Smooth muscle cell (in vitro differentiated cells): ENCODE measurements around the gene TBC1D28. TPM values are rescaled to one million over a fixed set of nuclear protein-coding genes. Genes with fewer than 3 reads are reported as not detected.
A peak's percentile ranks its signal among the peaks of the same experiment; 100 is the strongest.
"Not testable (repeated sequence)": the region's sequence is repeated elsewhere in the genome, so short reads cannot be mapped to it uniquely, and the experiment has no call there.

Experiments
- DNase-seq: peaks from one replicate; lab custom pipeline; 2025; ENCODE audit not compliant: unreplicated experiment; lab: John Stamatoyannopoulos, UW
- H2AFZ ChIP-seq: fragments of 200-600 bp; sonication (generic); 2 replicates; pipeline ENCODE4 v1.6.0; 2016; ENCODE audit warnings: antibody characterized with exemption, low read depth, mild to moderate bottlenecking
- H3F3A ChIP-seq: fragments of 200-600 bp; sonication (generic); 2 replicates; pipeline ENCODE4 v1.6.0; 2017; ENCODE audit warnings: antibody characterized with exemption, low read depth
- H3K27ac ChIP-seq: fragments of 200-600 bp; sonication (generic); 2 replicates; pipeline ENCODE4 v1.5.1; 2016; ENCODE audit warnings: low read depth, mild to moderate bottlenecking
- H3K27me3 ChIP-seq: fragments of 200-600 bp; sonication (generic); 2 replicates; pipeline ENCODE4 v1.6.1; 2016; ENCODE audit warnings: low read depth, mild to moderate bottlenecking
- H3K36me3 ChIP-seq: fragments of 200-600 bp; sonication (generic); 2 replicates; pipeline ENCODE4 v1.5.1; 2016; ENCODE audit warnings: low read depth
- H3K4me1 ChIP-seq: fragments of 200-600 bp; sonication (generic); 2 replicates; pipeline ENCODE4 v1.5.1; 2016; ENCODE audit warnings: low read depth
- H3K4me2 ChIP-seq: fragments of 200-600 bp; sonication (generic); 2 replicates; pipeline ENCODE4 v1.6.0; 2016; ENCODE audit warnings: mild to moderate bottlenecking
- H3K4me3 ChIP-seq: fragments of 200-600 bp; sonication (generic); 2 replicates; pipeline ENCODE4 v1.5.1; 2016; ENCODE audit warnings: mild to moderate bottlenecking
- H3K79me2 ChIP-seq: fragments of 200-600 bp; sonication (generic); 2 replicates; pipeline ENCODE4 v1.6.0; 2016; ENCODE audit warnings: low read depth, mild to moderate bottlenecking
- H3K9ac ChIP-seq: fragments of 200-600 bp; sonication (generic); 2 replicates; pipeline ENCODE4 v1.6.0; 2016; ENCODE audit warnings: low read depth
- H3K9me3 ChIP-seq: fragments of 200-600 bp; sonication (generic); replicated peaks from 2 replicates; pipeline ENCODE4 v1.5.1; 2016; ENCODE audit warnings: low read depth
- H4K20me1 ChIP-seq: fragments of 200-600 bp; sonication (generic); 2 replicates; pipeline ENCODE4 v1.6.0; 2016; ENCODE audit warnings: low read depth
- CTCF ChIP-seq: fragments of 200-600 bp; sonication (generic); IDR thresholded peaks from 2 replicates; pipeline ENCODE4 v1.5.1; 2017; ENCODE audit warnings: borderline replicate concordance, mild to moderate bottlenecking, antibody characterized with exemption; ENCODE audit not compliant: insufficient read depth, poor library complexity, severe bottlenecking
- WGBS: methylation state at CpG from one replicate; pipeline ENCODE4 v1.1.7; 2016; ENCODE audit warnings: low lambda C conversion rate; 5-methylcytosine and 5-hydroxymethylcytosine counted together
- polyA plus RNA-seq: library from polyadenylated mRNA; unstranded; fragments of >200 nt; fragmentation: Nextera tagmentation; extraction: Ambion mirVana; gene quantifications from 2 replicates; pipeline ENCODE4 v1.2.1, GENCODE V29; 2016
- total RNA-seq: library from RNA; depleted of rRNA; stranded (reverse); fragments of >200 nt; gene quantifications from 2 replicates; pipeline ENCODE4 v1.2.3, GENCODE V29; 2014

TBC1D28 gene
- total and polyA plus RNA-seq, 2 experiments from 2014 or later, result 0.24 TPM; not detected in 1

GRCh38 chr17:18626152-18626870 lies 17.9 kb downstream of the TBC1D28 start:
- Histone ChIP-seq H2AFZ (no peak overlapping the region), H3K27ac (no peak overlapping the region), H3K36me3 (no peaks in the 10 kb centered on the region), H3K27me3 (no peaks in the 10 kb centered on the region), H3K9ac (no peak overlapping the region), H3K79me2 (no peaks in the 10 kb centered on the region), H3K4me2 (no peak overlapping the region), H3K9me3 (no peaks in the 10 kb centered on the region), H3K4me3 (no peak overlapping the region), H3F3A (no peaks in the 10 kb centered on the region), H4K20me1 (no peaks in the 10 kb centered on the region), H3K4me1 (no peaks in the 10 kb centered on the region)
- TF ChIP-seq CTCF, result no peak
- WGBS, result 93% methylated on average over 12 of the region's 12 CpGs
- DNase-seq, result no peak

GRCh38 chr17:18625509-18626104 lies 18.6 kb downstream of the TBC1D28 start:
- H2AFZ ChIP-seq, H3K79me2 ChIP-seq, H3K4me1 ChIP-seq, H3K4me2 ChIP-seq, H3K27me3 ChIP-seq, H3K9me3 ChIP-seq, H3F3A ChIP-seq, H3K4me3 ChIP-seq, DNase-seq, H3K36me3 ChIP-seq, H4K20me1 ChIP-seq, H3K27ac ChIP-seq, H3K9ac ChIP-seq: not testable (repeated sequence)
- TF ChIP-seq CTCF, result peak; percentile 73
- WGBS, result 66% methylated on average over 20 of the region's 22 CpGs

- H4K20me1 ChIP-seq, H3K4me1 ChIP-seq, H3K36me3 ChIP-seq, H3F3A ChIP-seq, H3K79me2 ChIP-seq, H3K9me3 ChIP-seq, H3K9ac ChIP-seq, H3K27me3 ChIP-seq, H2AFZ ChIP-seq, H3K4me3 ChIP-seq, DNase-seq, H3K27ac ChIP-seq, H3K4me2 ChIP-seq: not testable (repeated sequence)
- 98% methylated on average over 20 of the region's 35 CpGs for WGBS
Observed at GRCh38 chr17:18624862-18625501, 19.2 kb downstream of the TBC1D28 start.

- not testable (repeated sequence) for H4K20me1 ChIP-seq, H3K4me2 ChIP-seq, H3K79me2 ChIP-seq, H3K27me3 ChIP-seq, DNase-seq, H2AFZ ChIP-seq, H3K36me3 ChIP-seq, H3K9ac ChIP-seq, H3K4me3 ChIP-seq, H3K9me3 ChIP-seq, H3K4me1 ChIP-seq, H3F3A ChIP-seq, H3K27ac ChIP-seq
- 88% methylated on average over 1 of the region's 2 CpGs for WGBS
Observed at GRCh38 chr17:18617613-18618012, 26.6 kb downstream of the TBC1D28 start.

GRCh38 chr17:18613016-18613415 lies 31.2 kb downstream of the TBC1D28 start:
- not testable (repeated sequence) for H4K20me1 ChIP-seq, H2AFZ ChIP-seq, DNase-seq, H3K79me2 ChIP-seq, H3K4me2 ChIP-seq, H3F3A ChIP-seq, H3K4me3 ChIP-seq, H3K27ac ChIP-seq, H3K4me1 ChIP-seq, H3K9ac ChIP-seq, H3K27me3 ChIP-seq, H3K36me3 ChIP-seq, H3K9me3 ChIP-seq

GRCh38 chr17:18593138-18593537 lies 51.1 kb downstream of the TBC1D28 start:
- WGBS, result 79% methylated on average over 2 of the region's 2 CpGs
- H4K20me1 ChIP-seq, H3K36me3 ChIP-seq, H3F3A ChIP-seq, H3K4me2 ChIP-seq, H3K4me3 ChIP-seq, H2AFZ ChIP-seq, H3K9me3 ChIP-seq, H3K9ac ChIP-seq, H3K79me2 ChIP-seq, H3K4me1 ChIP-seq, DNase-seq, H3K27me3 ChIP-seq, H3K27ac ChIP-seq: not testable (repeated sequence)
